ENCODE data around the gene PLEKHA8.

Gene PLEKHA8

GRCh38 chr7:30148426-30148825 lies 120.2 kb downstream of the PLEKHA8 start:
- DNase-seq = no peak

GRCh38 chr7:30148951-30149459 lies 120.8 kb downstream of the PLEKHA8 start:
- peak; percentile 44 for DNase-seq

- no peak for DNase-seq
These were observed 121.5 kb downstream of the PLEKHA8 start for GRCh38 chr7:30149640-30150272.

- DNase-seq = no peak
These were observed 122.5 kb downstream of the PLEKHA8 start for GRCh38 chr7:30150711-30151110.

GRCh38 chr7:30154111-30154587 lies 125.9 kb downstream of the PLEKHA8 start:
- no peak for DNase-seq

- no peak for DNase-seq
These were observed 127.3 kb downstream of the PLEKHA8 start for GRCh38 chr7:30155481-30155880.

GRCh38 chr7:30157204-30157603 lies 129.0 kb downstream of the PLEKHA8 start:
- DNase-seq = peak; percentile 31

- DNase-seq = no peak
These were observed 131.0 kb downstream of the PLEKHA8 start for GRCh38 chr7:30159163-30159562.

GRCh38 chr7:30159698-30160143 lies 131.5 kb downstream of the PLEKHA8 start:
- DNase-seq = no peak

- DNase-seq = no peak
These were observed 132.1 kb downstream of the PLEKHA8 start for GRCh38 chr7:30160329-30160728.

- DNase-seq = no peak
These were observed 133.9 kb downstream of the PLEKHA8 start for GRCh38 chr7:30162133-30162532.

- no peak for DNase-seq
These were observed 134.5 kb downstream of the PLEKHA8 start for GRCh38 chr7:30162622-30163124.

GRCh38 chr7:30163231-30163894 lies 135.2 kb downstream of the PLEKHA8 start:
- DNase-seq = no peak

GRCh38 chr7:30164567-30164966 lies 136.4 kb downstream of the PLEKHA8 start:
- no peak for DNase-seq

- no peak for DNase-seq
These were observed 137.4 kb downstream of the PLEKHA8 start for GRCh38 chr7:30165590-30165989.

GRCh38 chr7:30166155-30166840 lies 138.1 kb downstream of the PLEKHA8 start:
- DNase-seq = no peak

- no peak for DNase-seq
These were observed 138.6 kb downstream of the PLEKHA8 start for GRCh38 chr7:30166841-30167235.

GRCh38 chr7:30167901-30168300 lies 139.7 kb downstream of the PLEKHA8 start:
- DNase-seq = no peak

- DNase-seq = no peak
These were observed 140.8 kb downstream of the PLEKHA8 start for GRCh38 chr7:30168835-30169573.

- DNase-seq = no peak
These were observed 141.4 kb downstream of the PLEKHA8 start for GRCh38 chr7:30169579-30169978.

- DNase-seq = no peak
These were observed 142.4 kb downstream of the PLEKHA8 start for GRCh38 chr7:30170476-30171205.
